ENCODE data around the gene PGBD5.

GRCh38 chr1:230423951-230424350 is 2.2 kb downstream of the PGBD5 start:
- no peak for TF ChIP-seq POLR2A (IDR thresholded peaks at IDR 0.05)
- TF ChIP-seq, protein P1, sequence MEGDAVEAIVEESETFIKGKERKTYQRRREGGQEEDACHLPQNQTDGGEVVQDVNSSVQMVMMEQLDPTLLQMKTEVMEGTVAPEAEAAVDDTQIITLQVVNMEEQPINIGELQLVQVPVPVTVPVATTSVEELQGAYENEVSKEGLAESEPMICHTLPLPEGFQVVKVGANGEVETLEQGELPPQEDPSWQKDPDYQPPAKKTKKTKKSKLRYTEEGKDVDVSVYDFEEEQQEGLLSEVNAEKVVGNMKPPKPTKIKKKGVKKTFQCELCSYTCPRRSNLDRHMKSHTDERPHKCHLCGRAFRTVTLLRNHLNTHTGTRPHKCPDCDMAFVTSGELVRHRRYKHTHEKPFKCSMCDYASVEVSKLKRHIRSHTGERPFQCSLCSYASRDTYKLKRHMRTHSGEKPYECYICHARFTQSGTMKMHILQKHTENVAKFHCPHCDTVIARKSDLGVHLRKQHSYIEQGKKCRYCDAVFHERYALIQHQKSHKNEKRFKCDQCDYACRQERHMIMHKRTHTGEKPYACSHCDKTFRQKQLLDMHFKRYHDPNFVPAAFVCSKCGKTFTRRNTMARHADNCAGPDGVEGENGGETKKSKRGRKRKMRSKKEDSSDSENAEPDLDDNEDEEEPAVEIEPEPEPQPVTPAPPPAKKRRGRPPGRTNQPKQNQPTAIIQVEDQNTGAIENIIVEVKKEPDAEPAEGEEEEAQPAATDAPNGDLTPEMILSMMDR (IDR thresholded peaks at IDR 0.05 in 4 of 5, conservative IDR thresholded peaks at IDR 0.05 in 1 of 5): no peak
